Activated CD8-positive, alpha-beta memory T cell treated with anti-CD3 and anti-CD28 coated beads for 36 hours (primary cell): ENCODE data around the gene ADD1. TPM values are rescaled to one million over a fixed set of nuclear protein-coding genes. Genes with fewer than 3 reads are reported as not detected.

Experiments used
- CTCF ChIA-PET: fragments of 350-600 bp; sonication (Branson Sonifier 250); formaldehyde crosslinking; loops from one replicate; lab custom pipeline; 2021; ENCODE audit warnings: antibody characterized with exemption; lab: Charles Lee
- POLR2A ChIA-PET: fragments of 350-600 bp; sonication (Branson Sonifier 250); formaldehyde crosslinking; loops from one replicate; lab custom pipeline; 2021; ENCODE audit warnings: antibody characterized with exemption; lab: Charles Lee
- total RNA-seq, 2 experiments: library from RNA; stranded (reverse); gene quantifications; one replicate each; pipeline ENCODE4 v1.2.3, GENCODE V29; 2021

Gene ADD1
- total RNA-seq, 2 experiments from 2014 or later, result 151 to 154 TPM

GRCh38 chr4:2846172-2846571 lies 2.5 kb downstream of the ADD1 start:
- POLR2A ChIA-PET, result no interaction called here
- CTCF ChIA-PET, result interaction anchor here (1.3 kb wide), 1 partner anchor 81 kb away, joined by 3 read pairs; no protein-coding TSS in a partner anchor

- POLR2A ChIA-PET, result no interaction called here
- CTCF ChIA-PET, result interaction anchor here (0.6 to 1.0 kb wide), 3 partner anchors 30 to 112 kb away, joined by 3 to 5 read pairs (median 3); no protein-coding TSS in a partner anchor
Measured at GRCh38 chr4:2847302-2847871, 3.7 kb downstream of the ADD1 start.

- ChIA-PET CTCF (interaction anchor here (0.9 to 1.5 kb wide), 2 partner anchors 24 to 79 kb away, joined by 3 read pairs; no protein-coding TSS in a partner anchor), POLR2A (interaction anchor here (0.7 kb wide), 1 partner anchor 57 kb away, joined by 3 read pairs; no protein-coding TSS in a partner anchor)
Measured at GRCh38 chr4:2848449-2848848, 4.8 kb downstream of the ADD1 start.

- CTCF ChIA-PET, result interaction anchor here (0.8 to 1.5 kb wide), 2 partner anchors 23 to 37 kb away, joined by 3 read pairs; no protein-coding TSS in a partner anchor
- POLR2A ChIA-PET, result no interaction called here
Measured at GRCh38 chr4:2849267-2850152, 5.9 kb downstream of the ADD1 start.

GRCh38 chr4:2850966-2851798 lies 7.5 kb downstream of the ADD1 start:
- ChIA-PET POLR2A (interaction anchor here (1.1 kb wide), 1 partner anchor 85 kb away, joined by 3 read pairs; no protein-coding TSS in a partner anchor), CTCF (interaction anchor here (0.6 to 1.4 kb wide), 2 partner anchors 10 to 100 kb away, joined by 3 read pairs; no protein-coding TSS in a partner anchor)

- POLR2A ChIA-PET, result interaction anchor here (0.7 kb wide), 1 partner anchor 9 kb away, joined by 4 read pairs; no protein-coding TSS in a partner anchor
Measured at GRCh38 chr4:2852481-2852921, 8.9 kb downstream of the ADD1 start.

GRCh38 chr4:2855584-2855983 lies 11.9 kb downstream of the ADD1 start:
- ChIA-PET POLR2A (no interaction called here), CTCF (no interaction called here)

More at GRCh38 chr4:2852481-2852921, 8.9 kb downstream of the ADD1 start:
- CTCF ChIA-PET, result interaction anchor here (1.1 to 1.2 kb wide), 2 partner anchors 100 to 102 kb away, joined by 4 to 7 read pairs; no protein-coding TSS in a partner anchor

- CTCF ChIA-PET, result no interaction called here
- POLR2A ChIA-PET, result interaction anchor here (0.7 kb wide), 1 partner anchor 123 kb away, joined by 11 read pairs; no protein-coding TSS in a partner anchor
Measured at GRCh38 chr4:2856266-2856665, 12.6 kb downstream of the ADD1 start.

- ChIA-PET CTCF (no interaction called here), POLR2A (no interaction called here)
Measured at GRCh38 chr4:2857349-2857927, 13.8 kb downstream of the ADD1 start.

- ChIA-PET POLR2A (no interaction called here), CTCF (no interaction called here)
Measured at GRCh38 chr4:2858451-2859217, 15.0 kb downstream of the ADD1 start.

- ChIA-PET POLR2A (no interaction called here), CTCF (no interaction called here)
Measured at GRCh38 chr4:2859514-2859913, 15.9 kb downstream of the ADD1 start.

- ChIA-PET CTCF (interaction anchor here (0.8 to 1.1 kb wide), 3 partner anchors 9 to 96 kb away, joined by 3 to 4 read pairs (median 3); no protein-coding TSS in a partner anchor), POLR2A (no interaction called here)
Measured at GRCh38 chr4:2860391-2861348, 17.0 kb downstream of the ADD1 start.

- CTCF ChIA-PET, result interaction anchor here (0.8 to 1.1 kb wide), 4 partner anchors 9 to 115 kb away, joined by 3 to 4 read pairs (median 3); no protein-coding TSS in a partner anchor
- POLR2A ChIA-PET, result no interaction called here
Measured at GRCh38 chr4:2861631-2862436, 18.2 kb downstream of the ADD1 start.

- POLR2A ChIA-PET, result no interaction called here
- CTCF ChIA-PET, result interaction anchor here (1.0 kb wide), 1 partner anchor 116 kb away, joined by 3 read pairs; no protein-coding TSS in a partner anchor
Measured at GRCh38 chr4:2862528-2862927, 18.9 kb downstream of the ADD1 start.

GRCh38 chr4:2863649-2864048 lies 20.0 kb downstream of the ADD1 start:
- POLR2A ChIA-PET, result interaction anchor here (0.6 kb wide), 1 partner anchor 393 kb away, joined by 3 read pairs; no protein-coding TSS in a partner anchor
- CTCF ChIA-PET, result no interaction called here
